GM19035 (cell line): ENCODE measurements around the gene KIAA0825.

Experiments used
- ATAC-seq: cut with Tn5 transposase; IDR thresholded peaks from one replicate; pipeline ENCODE4 v1.9.1; 2021; ENCODE audit not compliant: unreplicated experiment

The KIAA0825 gene

DNA sequence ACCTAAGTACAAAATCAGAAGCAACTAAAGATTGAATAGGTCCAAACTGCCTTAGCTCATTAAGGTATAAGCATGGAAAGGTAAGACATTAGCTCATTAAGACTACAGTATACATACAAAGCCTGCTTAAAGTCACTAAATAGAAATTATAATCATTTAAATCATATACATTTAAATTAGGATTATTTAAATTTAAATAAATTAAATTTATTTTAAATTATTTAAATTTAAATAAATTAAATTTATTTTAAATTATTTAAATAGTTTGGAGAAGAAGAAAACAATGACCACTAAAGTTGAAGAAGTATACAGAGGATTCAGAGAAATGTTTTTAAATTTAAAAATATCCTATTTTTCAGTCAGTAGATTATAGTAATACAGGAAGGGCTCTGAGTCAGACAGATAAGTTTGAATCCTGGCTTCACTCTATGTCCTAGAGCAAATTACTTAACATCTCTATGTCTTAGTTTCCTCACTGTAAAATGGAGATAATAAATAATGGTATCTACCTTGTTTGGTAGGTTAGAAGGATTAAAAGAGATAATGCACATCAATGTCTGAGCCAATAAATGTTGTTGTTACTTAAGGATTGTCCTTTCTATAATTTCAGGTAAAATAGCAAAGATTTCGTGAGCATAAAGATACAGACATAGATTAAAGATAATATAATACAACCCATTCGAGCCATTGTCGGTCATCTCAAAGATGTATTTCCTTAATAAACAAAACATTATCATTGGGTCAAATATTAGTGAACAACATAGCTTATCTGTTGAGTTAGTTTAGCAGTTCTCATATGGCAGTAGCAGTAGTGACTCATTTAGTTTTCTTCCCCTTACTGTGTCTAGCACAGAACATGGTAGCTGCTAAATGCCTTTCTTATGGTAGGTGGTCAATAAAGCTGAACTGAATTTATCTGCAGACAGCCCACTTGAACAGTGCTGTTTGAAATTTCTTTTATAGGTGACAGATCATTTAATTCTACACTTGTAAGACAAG, 100.6 kb downstream of the KIAA0825 start:
- no peak for ATAC-seq

DNA sequence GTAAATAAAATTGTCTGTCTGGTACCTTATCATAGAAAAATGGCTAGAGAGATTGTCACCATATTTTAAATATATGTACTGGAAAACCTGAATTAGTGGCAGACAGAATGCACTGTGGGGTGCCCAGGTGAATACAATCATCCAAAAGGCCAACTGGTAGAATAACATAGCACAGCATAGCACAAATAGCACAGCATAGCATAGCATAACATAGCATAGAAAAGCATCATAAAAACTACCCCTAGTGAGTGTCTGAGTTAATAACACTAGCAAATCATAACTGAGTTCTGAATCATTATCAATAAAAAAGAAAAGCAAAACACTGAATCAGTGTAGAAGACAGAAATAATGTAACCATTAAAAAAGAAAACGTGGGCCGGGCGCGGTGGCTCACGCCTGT, 102.3 kb downstream of the KIAA0825 start:
- no peak for ATAC-seq

DNA sequence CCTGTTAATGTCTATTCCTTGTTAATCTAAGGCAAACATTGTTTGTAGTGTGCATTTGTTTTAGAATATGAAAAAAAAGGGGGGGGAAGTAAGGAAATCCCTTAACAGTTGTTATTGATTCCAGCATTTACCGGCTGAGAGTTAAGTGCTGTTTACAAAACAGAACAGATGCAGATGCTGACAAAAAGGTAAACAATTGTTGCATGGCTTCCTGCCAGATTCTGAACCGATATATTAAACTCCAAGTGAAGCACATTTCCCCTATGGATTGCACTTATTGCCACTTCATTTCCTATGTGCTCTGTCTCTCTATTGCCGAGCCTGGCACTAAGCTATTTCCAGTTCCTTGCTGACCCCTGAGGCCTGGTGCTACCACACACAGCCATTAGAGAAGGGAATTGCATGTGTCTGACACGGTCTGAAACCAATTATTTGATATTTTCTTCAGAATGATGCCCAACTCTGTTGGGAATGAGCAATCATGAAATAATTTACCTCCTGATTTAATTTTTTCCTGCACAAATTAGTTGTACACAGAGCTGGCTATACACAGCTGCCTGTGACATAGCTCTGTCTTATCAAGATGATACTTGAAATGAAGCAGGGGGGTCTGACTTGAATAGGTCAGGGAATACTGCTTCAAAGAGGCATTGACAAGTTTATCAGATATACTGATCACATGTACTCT, 109.8 kb downstream of the KIAA0825 start:
- no peak for ATAC-seq

DNA sequence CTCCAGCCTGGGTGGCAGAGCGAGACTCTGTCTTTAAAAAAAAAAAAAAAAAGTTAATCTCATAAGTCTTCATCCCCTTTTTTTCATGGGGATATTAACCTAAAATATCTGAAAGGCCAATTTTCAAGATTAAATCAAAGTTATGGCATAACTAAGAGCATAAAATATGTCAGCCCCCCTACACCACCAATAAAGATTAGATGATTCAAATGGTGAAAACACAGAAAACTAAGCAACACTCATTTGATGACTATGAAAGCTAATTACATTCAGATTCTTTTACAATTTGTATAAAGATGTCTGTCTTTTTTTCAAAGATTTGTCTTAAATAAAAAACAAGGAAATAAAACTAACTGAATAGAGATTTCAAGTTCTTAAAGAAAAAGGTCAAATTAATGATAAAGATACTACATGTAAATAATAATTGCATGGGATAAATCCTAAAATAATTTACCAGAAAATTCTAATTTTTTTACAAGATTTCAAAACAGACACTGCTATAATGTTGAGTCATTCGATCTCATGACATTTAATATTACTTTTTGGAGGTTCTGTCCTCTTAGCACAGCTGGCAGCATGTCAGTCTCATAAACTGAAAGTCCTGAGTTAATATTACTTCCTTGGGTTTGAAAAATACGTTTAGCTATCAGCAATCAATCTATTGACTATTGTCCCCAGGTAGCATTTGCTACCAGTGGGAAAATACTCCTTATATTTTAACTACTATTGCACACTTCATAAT, 112.9 kb downstream of the KIAA0825 start:
- ATAC-seq, result no peak

DNA sequence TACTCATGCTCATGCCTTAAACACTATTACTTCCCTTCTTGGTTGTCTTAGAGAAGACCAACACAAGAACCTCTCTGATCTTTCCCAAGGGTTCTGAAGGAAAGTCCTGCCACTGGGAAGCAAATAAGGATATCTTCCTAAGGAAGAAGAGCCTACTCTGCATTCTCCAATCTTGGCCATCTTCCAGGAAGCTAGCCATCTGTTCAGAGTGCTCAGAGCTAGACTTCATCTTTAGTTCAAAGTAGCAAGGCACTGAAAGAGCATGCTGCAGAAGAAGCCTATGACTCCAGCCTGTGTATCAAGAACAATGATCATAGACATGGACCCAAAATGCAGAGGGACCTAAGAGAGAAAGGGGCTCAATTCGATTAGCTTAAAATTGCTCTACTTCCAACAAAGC, 114.7 kb downstream of the KIAA0825 start:
- no peak for ATAC-seq

DNA sequence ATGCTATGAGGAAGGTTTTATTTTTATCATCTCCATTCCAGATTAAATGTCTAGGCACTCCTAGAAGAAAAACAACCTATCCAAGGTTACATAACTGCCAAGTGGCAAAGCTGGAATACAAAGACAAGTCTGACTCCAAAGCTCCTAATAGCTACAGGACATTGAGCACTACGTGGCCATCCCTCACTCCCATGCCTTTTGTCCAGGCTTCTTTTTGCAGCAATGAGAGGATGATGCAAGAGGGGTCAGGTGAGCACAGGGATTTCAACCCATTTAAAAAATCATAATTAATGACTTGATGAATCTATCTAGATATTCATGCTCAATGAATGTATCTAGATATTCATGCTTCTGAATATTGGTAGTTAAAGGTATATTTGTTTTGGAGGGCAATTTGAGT, 117.0 kb downstream of the KIAA0825 start:
- ATAC-seq, result no peak

DNA sequence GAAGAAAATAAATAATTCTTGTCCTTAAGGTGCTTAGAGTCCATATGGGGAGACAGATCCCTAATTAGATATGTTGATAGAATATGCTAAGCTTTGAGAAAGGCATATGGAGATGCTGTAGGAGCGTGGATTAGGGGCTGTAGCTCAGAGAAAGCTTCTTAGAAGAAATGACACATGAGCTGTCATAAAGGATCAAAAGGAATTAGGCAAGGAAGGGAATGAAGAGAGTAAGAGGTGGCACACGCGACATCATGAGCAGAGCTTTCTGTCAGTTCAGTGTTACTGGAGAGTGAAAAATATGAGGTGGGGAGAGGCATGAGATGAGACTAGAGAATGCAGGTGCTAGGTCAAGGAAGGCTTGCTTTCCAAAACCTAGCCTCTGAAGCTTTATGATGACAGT, 118.6 kb downstream of the KIAA0825 start:
- ATAC-seq, result no peak

DNA sequence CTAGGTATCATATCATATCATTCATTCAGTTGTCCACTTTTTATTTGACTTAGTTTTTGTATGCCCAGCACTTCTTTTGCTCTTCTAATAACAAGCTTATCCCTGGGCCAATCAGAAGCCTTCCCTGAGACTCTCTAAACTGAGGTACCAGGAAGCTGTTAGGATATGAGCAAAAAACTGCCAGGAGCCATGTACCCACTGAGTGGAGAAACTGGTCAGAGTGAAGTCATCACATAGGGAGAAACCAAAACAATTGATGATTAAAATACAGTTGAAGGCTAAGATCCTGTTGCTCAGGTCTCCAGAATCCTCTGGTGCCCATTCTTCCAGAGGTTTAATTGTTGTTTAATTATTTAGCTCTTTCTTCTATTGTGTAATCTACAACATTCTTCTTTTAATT, 120.2 kb downstream of the KIAA0825 start:
- no peak for ATAC-seq

DNA sequence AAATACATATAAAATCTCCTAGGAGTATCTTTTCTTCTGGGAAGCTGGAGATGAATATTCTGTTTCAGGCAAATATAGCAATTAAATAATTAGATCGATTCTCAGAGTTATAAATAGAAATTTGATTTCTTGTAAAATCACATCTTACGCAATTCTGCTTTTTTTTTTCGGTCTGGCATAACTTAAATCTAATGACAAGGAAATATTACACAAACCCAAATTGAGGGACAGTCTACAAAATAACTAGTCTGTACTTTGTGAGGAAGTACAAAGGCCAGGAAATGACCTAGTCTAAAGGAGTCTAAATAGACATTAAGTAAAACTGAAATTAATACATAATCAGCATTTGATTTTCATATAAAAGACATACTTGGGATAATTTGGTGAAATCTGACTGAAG, 133.3 kb downstream of the KIAA0825 start:
- no peak for ATAC-seq

DNA sequence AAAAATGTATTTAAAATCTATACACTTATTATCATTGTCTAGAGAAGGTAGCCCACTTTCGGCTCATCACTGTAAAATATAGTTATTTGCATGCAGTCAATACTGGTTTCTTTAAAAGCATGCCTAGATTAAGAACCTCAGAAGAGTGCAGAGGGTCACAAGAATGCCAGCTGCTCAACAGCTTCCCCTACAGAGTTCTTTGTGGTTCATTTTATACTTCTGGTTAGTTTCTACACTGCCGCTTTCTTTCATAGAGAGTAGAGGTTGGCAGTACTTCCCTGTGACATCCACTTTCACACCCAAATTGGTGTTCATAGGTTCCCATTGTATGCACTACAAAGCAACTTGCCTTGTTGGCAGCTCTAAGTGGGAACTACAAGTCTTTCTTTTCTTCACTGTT, 137.3 kb downstream of the KIAA0825 start:
- ATAC-seq, result no peak

DNA sequence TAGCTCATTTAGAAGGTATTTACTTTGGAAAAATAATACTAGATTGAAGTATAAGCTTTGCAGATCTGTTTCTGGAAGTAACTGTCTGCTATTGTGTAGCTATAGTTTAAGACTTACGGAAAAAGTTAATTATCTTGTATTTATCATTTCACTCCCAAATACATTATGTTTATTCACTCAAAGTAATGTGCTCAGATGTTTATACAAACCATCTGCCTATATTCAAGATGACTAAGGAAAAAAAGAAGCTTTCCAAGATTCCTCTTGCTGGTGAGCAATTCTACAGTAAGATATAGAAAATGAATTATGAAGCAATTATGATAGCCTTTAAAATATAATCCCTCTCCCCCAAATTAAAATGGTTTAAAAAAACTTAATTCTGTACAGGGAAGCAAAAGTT, 137.9 kb downstream of the KIAA0825 start:
- no peak for ATAC-seq

DNA sequence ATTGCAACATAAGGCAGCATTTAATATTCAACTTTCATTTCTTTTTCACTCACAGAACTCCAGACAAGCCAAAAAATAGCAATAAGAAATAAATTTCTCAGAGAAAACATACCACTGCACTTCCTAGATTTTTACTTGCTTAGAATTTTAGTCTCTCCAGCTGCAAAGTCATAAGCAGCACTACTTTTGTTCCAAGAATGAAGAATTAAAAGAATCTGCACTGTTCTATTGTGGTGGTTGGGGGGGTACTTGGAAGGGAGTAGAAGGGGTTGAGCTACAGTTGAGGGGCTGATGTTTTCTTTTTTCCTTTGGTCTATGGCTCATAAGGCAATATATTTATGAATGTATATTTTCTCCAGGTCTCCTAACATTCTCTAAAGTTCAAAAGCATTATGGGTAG, 144.5 kb downstream of the KIAA0825 start:
- ATAC-seq, result no peak

DNA sequence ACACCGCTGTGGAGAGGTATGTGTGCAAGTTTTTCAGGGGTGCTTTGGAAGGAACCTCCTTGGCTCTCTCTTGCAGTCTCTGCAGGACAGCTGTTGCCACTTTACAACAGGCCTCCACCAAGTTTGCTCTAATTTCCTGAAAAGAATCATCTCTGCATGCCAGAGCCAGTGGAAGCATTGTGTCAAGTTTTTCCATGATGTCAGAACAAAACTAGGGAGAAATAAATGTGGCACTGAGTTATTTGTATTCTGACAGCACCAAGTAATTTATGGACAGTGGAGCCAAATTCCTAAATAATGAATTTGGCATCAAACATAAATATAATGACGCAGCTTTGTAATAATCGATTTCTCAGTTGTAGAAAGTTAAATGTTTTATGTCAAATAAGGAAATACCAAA, 146.9 kb downstream of the KIAA0825 start:
- no peak for ATAC-seq

DNA sequence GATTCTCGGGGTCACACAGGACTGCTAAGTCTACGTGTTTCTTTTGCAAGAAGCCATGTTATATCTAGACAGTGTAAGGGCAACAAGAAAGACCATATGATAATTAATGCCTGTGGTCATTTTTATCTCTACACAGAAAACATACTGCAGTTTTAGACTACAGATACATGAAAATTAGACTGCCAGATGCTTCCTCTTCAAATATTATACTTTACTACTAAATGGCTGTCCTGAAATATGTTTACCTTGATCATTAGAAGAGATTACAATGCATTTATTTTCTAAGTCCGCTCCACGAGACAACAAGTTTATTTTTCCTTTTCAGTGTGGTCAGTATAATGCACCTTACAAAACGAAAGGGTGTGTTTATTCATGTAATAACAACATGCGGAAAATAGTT, 147.6 kb downstream of the KIAA0825 start:
- no peak for ATAC-seq

DNA sequence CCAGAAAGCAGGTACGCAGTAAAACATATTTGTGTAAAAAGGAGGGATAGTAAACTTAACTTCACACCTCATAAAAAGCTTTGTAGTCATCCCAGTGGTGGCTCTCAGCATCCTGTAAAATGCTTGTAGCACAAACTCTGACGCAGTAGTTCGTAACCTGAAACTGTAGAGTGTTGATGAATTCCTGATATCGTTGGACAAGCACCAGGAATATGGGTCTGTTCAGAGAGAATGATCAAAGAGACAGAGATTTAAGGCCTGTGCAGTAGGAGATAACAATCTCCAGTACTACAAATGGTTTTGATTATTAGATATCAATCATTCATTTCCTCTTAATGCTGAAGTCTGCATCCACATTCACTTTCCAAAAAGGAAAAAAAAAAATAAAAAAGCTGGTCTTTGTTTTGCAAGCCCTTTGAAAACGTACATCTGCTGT, 148.5 kb downstream of the KIAA0825 start:
- no peak for ATAC-seq

DNA sequence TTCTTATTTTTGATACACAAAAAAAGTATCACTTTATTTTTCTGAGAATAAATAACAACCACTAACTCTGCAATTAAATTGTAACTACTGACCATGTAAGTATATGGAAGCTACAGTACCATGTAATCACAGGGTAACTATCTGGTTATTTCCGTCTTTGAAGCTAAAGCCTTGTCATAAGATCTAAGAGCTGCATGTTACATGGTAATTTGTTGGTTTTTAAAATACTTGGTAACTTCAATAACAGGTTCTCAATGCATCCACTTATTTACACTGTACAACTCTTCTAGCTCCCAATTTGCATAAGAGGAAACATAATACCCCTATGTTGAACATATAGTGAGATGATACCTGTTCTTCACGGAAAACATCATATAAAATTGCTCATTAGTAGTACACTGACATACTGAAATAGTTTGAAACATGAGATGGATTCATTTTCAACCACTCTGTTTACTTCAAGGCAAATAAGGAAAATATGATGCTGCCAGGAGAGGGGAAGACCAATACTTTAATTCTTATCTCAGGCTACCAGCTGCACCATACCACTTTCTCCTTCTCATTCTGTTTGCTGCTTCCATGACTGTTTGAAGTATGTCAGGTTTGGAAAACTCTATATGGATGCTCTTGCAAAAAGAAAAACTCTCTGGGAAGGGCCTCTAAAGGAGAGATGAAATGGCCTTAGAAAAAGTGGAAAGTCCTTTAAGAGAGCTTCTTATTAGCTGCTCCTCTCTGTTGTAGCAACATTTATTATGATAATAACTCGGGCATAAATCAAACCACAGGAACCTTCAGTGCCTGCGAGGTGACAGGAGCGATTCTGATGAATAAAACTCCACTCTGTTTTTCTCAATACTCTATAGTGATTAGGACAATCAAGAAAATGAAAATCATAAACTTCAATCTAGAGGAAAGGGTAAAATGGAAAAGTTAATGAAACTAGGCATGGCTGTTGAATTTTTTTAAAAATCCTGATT, 150.2 kb downstream of the KIAA0825 start:
- no peak for ATAC-seq

DNA sequence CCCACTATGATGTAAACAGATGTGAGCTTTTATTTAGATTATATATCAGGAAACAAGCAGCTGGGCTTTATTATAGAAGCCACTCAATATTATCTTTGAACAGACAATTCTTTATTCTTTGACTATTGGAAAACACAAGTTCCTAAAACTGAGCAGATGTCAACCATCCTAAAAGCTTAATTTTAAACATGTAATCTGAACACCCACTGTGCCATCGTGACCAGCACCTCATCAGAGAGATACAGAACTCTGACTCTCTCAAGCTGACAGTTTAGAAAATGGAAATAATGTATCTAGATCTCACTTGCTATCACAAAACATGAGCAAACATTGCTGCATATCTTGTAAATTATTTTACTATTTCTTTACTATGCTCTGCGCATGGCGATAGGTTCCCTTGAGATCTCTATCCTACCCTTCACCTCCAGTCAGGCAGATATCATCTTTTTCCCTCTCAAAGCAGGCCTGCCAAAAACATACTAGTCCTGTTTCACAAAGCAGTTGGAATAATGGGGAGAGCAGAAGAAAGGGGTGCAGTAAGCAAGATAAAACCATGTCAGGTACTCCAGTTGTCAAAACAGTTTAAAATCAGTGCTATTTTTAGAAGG, 151.0 kb downstream of the KIAA0825 start:
- no peak for ATAC-seq

DNA sequence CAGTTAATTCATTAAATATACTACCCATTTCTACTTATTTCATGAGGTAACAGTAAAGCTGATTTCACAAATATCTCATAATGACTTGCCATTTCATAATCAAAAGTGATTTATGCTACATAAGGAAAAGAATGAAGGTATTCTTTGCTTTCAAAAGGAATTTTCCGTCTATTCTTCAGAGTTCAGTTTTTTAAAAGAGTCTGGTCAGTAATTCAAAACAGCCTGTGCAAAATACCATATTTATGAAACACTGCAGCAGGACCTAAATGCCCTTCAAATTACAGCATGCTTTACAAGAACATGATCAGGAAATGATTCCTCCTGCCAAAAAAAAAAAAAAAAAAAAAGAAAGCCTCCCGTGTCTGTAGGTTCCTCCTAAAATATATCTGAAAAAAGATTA, 154.7 kb downstream of the KIAA0825 start:
- ATAC-seq, result no peak

DNA sequence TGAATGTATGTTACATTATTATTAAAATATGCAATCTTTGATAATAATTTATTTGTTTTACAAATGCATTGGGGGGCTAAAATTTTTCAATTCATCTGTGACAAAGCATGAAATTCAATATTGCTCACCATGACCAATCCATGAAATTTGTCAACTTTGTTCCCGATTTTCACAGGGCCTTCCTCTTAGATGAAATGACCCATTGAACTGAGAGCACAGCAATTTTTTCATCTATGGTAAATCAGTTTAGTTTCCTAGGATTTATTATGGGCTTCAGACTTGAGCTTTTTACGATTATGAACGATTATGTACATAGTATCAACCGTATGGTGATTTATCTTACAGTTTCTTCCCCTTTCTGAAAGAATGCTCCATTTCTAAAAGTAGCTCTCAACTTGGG, 157.3 kb downstream of the KIAA0825 start:
- ATAC-seq, result no peak

DNA sequence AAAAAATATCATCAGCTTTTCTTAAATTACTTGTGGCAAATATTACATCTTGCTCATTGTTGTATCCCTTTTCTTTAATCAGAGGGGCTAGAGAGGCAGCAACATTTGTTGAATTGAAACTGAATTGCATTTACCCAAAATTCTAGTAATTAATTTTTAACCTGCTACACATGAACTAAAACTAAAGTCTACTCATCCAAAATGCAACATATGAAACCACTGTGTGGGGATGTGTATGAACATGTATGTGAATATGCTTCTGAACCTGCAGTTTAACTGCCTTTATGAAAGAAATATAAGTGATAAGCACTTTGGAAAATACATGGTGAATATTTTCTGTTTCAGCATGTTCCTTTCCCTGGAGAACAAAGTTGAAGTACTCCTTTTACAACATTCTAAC, 158.5 kb downstream of the KIAA0825 start:
- ATAC-seq, result no peak
